GM10248 (cell line): Measurements from ENCODE around the gene NEMF.

Experiments
- CTCF ChIA-PET: fragments of 300-600 bp; sonication (Branson Sonifier 250); formaldehyde crosslinking; extraction: SDS; loops from one replicate; lab custom pipeline; 2021; ENCODE audit warnings: antibody characterized with exemption; lab: Yijun Ruan, JAX
- POLR2A ChIA-PET: fragments of 350-650 bp; sonication (Branson Sonifier 250); formaldehyde crosslinking; extraction: SDS; loops from one replicate; lab custom pipeline; 2020; ENCODE audit warnings: antibody characterized with exemption; lab: Yijun Ruan, JAX
- DNase-seq: peaks from one replicate; pipeline ENCODE4 v3.0.0; 2012; ENCODE audit errors: extremely low spot score
- TF ChIP-seq, protein P1 (sequence below): IDR thresholded peaks from 2 replicates; pipeline ENCODE4 v1.5.1; 2012; ENCODE audit warnings: mild to moderate bottlenecking, low read depth; ENCODE audit errors: extremely low read depth, missing control alignments, control extremely low read depth

NEMF gene

DNA sequence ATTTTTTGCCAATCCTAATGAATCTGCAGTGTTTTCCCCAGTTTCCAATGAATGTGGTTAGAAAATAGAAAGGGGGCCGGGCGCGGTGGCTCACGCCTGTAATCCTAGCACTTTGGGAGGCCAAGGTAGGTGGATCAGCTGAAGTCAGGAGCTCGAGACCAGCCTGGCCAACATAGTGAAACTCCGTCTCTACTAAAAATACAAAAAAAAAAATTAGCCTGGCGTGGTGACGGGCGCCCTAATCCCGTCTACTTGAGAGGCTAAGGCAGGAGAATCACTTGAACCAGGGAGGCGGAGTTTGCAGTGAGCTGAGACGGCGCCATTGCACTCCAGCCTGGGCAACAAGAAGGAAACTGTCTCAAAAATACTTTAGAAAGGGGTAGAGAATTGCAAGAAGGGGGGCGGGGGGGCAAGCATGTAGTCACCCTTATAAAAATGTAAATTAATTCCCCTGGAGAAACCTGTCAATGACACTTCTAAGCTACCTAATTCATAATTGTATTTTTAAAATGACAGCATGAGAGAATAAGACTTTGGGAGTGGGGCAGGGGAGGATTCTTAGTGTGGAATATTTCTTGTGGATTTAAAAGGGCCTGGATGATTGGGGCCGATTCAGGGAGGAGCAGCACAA is 82.9 kb downstream of the NEMF start:
- no peak for DNase-seq
- POLR2A ChIA-PET: interaction anchor here (0.6 to 1.4 kb wide), 2 partner anchors 10 to 149 kb away, joined by 3 to 5 read pairs; partner anchors contain the start of genes MGAT2 and RPL36AL
- CTCF ChIA-PET: interaction anchor here (0.9 to 3.9 kb wide), 10 partner anchors 11 to 308 kb away, joined by 3 to 14 read pairs (median 4); partner anchors contain the start of genes DNAAF2 and NEMF
- TF ChIP-seq, protein P1, sequence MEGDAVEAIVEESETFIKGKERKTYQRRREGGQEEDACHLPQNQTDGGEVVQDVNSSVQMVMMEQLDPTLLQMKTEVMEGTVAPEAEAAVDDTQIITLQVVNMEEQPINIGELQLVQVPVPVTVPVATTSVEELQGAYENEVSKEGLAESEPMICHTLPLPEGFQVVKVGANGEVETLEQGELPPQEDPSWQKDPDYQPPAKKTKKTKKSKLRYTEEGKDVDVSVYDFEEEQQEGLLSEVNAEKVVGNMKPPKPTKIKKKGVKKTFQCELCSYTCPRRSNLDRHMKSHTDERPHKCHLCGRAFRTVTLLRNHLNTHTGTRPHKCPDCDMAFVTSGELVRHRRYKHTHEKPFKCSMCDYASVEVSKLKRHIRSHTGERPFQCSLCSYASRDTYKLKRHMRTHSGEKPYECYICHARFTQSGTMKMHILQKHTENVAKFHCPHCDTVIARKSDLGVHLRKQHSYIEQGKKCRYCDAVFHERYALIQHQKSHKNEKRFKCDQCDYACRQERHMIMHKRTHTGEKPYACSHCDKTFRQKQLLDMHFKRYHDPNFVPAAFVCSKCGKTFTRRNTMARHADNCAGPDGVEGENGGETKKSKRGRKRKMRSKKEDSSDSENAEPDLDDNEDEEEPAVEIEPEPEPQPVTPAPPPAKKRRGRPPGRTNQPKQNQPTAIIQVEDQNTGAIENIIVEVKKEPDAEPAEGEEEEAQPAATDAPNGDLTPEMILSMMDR: no peak

DNA sequence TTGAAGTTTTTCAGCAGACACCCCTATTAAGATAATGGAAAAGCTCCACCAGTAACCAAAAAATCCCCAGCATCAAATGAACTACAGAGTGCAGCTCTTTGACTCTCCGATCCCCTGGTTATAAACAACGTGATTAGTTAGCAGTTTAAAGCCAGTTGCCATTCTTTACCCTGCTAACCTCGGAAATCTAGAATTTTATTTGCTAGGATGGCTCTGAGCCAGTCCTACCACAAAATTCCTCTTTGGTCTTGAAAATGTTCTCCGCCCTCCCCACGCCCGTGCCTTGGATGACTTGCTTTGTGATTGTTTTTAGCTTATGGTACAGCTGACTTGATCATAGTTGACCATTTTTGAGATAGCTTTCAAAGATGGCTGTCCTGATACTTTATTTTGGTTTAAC is 83.4 kb downstream of the NEMF start:
- ChIA-PET CTCF (interaction anchor here (0.9 to 3.9 kb wide), 11 partner anchors 10 to 308 kb away, joined by 3 to 14 read pairs (median 4); partner anchors contain the start of genes DNAAF2 and NEMF), POLR2A (interaction anchor here (1.4 kb wide), 1 partner anchor 148 kb away, joined by 5 read pairs; the partner anchor contains the start of genes MGAT2 and RPL36AL)
- no peak for DNase-seq

DNA sequence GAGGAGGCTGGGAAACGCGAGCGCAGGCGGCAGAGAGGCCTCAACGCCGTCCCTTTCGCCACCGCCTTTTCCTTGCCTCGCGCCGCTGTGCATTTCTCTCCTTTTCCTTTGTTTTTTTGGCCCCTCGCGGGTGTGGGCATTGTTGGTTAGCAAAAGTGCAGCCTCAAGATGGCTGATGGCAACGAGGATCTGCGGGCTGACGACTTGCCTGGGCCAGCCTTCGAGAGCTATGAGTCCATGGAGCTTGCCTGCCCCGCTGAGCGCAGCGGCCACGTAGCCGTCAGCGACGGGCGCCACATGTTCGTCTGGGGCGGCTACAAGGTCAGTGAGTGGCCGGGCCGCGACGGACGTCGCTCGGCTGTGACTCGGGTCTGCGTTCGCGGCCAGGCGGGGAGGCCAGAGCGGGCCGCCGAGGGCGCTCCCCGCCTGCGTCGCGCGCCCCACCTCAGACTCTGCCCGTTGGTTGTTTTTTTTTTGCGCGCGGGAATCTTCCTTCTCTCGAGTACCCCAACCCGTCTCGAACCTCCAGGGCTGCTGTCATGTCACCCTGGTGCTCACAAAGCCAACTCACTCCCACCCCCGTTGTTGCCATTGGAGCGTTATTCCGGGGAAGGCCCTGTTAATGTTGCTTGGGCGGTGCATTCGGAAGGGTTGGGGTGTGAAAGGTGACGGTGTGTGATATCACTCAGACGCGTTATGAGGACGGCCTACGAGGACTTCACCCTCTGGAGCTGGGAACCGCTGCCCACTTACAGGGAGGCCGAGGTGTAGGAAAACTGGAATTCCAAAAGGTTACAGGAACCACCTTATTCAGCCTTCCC is 84.1 kb downstream of the NEMF start:
- TF ChIP-seq, protein P1: no peak
- CTCF ChIA-PET: interaction anchor here (0.9 to 3.9 kb wide), 15 partner anchors 9 to 545 kb away, joined by 3 to 14 read pairs (median 4); partner anchors contain the start of genes DNAAF2 and NEMF

More for the DNA sequence above, 83.4 kb downstream of the NEMF start:
- TF ChIP-seq, protein P1: no peak

DNA sequence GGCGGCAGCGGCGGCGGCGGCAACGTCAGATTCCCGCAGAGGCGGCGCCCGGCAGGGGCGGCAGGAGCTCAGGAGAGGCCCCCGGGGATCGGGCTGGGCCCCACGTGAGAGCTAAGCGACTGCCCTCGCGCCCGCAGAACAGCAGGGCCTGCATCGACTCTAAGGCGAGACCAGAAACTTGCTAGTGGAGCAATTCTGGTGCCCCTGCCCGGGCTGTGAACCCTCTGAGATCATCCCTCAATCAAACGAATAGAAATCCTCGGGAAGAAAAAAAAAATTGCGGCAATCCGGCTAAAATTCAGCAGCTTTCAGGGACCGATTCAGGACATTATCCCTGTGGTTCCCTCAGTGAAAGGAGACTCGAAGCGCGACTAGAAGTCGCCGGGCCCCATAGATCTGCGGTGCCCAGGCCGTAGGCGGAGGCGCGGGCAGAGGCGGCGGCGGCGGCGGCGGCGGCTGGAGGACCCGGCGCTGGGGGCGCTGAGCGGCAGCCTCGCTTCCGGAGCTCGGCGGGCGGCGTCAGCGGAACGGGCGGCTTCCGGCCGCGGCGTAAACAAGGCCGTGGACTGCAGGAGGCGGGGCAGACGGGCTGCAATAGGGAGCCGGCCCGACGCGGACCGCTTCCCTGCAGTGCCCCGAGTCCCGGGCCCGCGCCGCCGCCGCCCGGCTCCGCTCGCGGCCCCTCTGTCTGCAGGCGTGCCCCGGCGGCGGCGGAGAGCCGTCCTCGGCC is 84.9 kb downstream of the NEMF start, which contains the start of gene KLHDC2:
Gene KLHDC2, plus strand, starts transcription at position 583 of the 730 bp plus-strand sequence. CDS start 316 bp downstream, outside the sequence.
- peak; percentile 90 for DNase-seq
- CTCF ChIA-PET: interaction anchor here (1.0 to 3.9 kb wide), 13 partner anchors 8 to 545 kb away, joined by 3 to 14 read pairs (median 4); partner anchors contain the start of genes DNAAF2 and NEMF
- TF ChIP-seq, protein P1: peak; percentile 75
- POLR2A ChIA-PET: interaction anchor here (0.5 to 3.2 kb wide), 8 partner anchors 35 to 1107 kb away, joined by 3 to 9 read pairs (median 4); partner anchors contain the start of genes DNAAF2, KLHDC1, POLE2 and VCPKMT

More for the DNA sequence above, 84.1 kb downstream of the NEMF start:
- POLR2A ChIA-PET: interaction anchor here (0.6 to 3.2 kb wide), 6 partner anchors 76 to 148 kb away, joined by 3 to 9 read pairs (median 4); partner anchors contain the start of genes DNAAF2, KLHDC1, MGAT2 and POLE2
- peak; percentile 67 for DNase-seq

DNA sequence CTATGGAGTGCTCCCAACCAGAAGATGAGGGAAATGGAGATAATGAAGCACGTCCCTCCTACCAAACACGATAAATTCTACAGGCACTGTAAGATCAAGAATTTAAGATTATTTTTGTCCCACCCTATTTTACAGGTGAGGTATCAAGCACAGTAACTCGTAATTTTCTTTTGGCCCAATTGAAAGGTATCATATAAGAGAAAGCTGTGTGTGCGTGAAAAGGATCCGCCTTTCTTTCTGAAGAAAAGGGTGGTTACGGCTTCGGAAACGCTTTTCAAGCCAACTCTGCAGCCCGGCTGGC is 85.4 kb downstream of the NEMF start:
- ChIA-PET CTCF (interaction anchor here (1.0 to 3.9 kb wide), 9 partner anchors 9 to 546 kb away, joined by 3 to 14 read pairs (median 4); partner anchors contain the start of gene DNAAF2), POLR2A (interaction anchor here (0.5 to 3.2 kb wide), 7 partner anchors 36 to 1108 kb away, joined by 3 to 9 read pairs (median 4); partner anchors contain the start of genes DNAAF2, POLE2 and VCPKMT)
- TF ChIP-seq, protein P1: no peak
- DNase-seq: no peak
